Measurements from ENCODE around the gene ATP8B2.

ATP8B2 gene

DNA sequence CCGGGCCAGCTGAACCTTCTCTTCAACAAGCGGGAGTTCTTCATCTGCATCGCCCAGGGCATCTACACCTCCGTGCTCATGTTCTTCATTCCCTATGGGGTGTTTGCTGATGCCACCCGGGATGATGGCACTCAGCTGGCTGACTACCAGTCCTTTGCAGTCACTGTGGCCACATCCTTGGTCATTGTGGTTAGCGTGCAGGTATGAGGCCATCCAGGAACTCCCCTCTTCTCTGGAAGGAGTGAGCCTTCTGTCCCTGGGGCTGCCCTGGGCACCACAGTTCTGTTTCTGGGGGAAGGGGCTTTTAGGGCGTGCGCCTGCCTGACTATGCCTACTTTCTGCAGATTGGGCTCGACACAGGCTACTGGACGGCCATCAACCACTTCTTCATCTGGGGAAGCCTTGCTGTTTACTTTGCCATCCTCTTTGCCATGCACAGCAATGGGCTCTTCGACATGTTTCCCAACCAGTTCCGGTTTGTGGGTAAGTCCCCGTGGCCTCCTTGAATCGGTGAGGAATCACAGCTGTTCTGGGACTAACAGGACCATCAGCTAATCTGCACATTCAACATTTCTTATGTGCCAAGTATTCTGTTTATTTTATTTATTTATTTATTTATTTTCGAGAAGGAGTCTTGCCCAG is 21.1 kb downstream of the ATP8B2 start:
- ATAC-seq (ENCODE audit: low read depth), result no peak
- no peaks in the 10 kb centered on the region for H3K4me1 ChIP-seq (ENCODE audit: insufficient read depth, poor library complexity, severe bottlenecking)
- H3K27ac ChIP-seq (ENCODE audit: poor library complexity, severe bottlenecking), result no peak overlapping the region
- peaks cover 58% of the 10 kb centered on the region for H3K36me3 ChIP-seq (ENCODE audit: low read depth)
- no peaks in the 10 kb centered on the region for H3K27me3 ChIP-seq (ENCODE audit: insufficient read depth, poor library complexity, severe bottlenecking)
- no peaks in the 10 kb centered on the region for H3K9me3 ChIP-seq (ENCODE audit: severe bottlenecking)
- H3K4me3 ChIP-seq (ENCODE audit: severe bottlenecking), result no peak overlapping the region
- TF ChIP-seq, protein P1, sequence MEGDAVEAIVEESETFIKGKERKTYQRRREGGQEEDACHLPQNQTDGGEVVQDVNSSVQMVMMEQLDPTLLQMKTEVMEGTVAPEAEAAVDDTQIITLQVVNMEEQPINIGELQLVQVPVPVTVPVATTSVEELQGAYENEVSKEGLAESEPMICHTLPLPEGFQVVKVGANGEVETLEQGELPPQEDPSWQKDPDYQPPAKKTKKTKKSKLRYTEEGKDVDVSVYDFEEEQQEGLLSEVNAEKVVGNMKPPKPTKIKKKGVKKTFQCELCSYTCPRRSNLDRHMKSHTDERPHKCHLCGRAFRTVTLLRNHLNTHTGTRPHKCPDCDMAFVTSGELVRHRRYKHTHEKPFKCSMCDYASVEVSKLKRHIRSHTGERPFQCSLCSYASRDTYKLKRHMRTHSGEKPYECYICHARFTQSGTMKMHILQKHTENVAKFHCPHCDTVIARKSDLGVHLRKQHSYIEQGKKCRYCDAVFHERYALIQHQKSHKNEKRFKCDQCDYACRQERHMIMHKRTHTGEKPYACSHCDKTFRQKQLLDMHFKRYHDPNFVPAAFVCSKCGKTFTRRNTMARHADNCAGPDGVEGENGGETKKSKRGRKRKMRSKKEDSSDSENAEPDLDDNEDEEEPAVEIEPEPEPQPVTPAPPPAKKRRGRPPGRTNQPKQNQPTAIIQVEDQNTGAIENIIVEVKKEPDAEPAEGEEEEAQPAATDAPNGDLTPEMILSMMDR (IDR thresholded peaks at IDR 0.05; ENCODE audit: poor library complexity, severe bottlenecking), result no peak
- DNase-seq (ENCODE audit: low spot score), result no peak

DNA sequence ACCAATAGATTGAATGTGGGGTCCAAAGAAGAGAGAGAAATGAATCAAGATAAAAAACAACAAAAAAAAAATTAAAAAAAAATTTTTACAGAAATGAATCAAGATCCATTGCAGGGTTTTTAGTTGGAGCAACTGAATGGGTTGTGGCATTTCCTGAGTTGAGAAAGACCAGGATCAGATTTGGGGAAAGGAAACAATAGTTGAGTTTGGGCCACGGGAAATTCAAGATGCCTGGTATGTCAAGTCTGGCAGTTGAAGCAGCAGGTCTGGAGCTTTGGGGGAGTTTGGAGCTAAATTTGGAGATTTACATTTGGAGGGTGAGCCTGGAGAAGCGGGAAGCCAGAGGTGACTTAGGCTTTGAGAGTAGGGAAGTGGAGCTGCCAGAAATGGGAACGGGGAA is 22.6 kb downstream of the ATP8B2 start:
- ATAC-seq (ENCODE audit: low read depth) (no peak), DNase-seq (ENCODE audit: low spot score) (no peak)
- Histone ChIP-seq H3K9me3 (ENCODE audit: severe bottlenecking) (no peaks in the 10 kb centered on the region), H3K4me1 (ENCODE audit: insufficient read depth, poor library complexity, severe bottlenecking) (no peaks in the 10 kb centered on the region), H3K4me3 (ENCODE audit: severe bottlenecking) (no peak overlapping the region), H3K27me3 (ENCODE audit: insufficient read depth, poor library complexity, severe bottlenecking) (no peaks in the 10 kb centered on the region), H3K36me3 (ENCODE audit: low read depth) (peaks cover 48% of the 10 kb centered on the region), H3K27ac (ENCODE audit: poor library complexity, severe bottlenecking) (no peak overlapping the region)
- TF ChIP-seq, protein P1 (IDR thresholded peaks at IDR 0.05; ENCODE audit: poor library complexity, severe bottlenecking), result no peak

DNA sequence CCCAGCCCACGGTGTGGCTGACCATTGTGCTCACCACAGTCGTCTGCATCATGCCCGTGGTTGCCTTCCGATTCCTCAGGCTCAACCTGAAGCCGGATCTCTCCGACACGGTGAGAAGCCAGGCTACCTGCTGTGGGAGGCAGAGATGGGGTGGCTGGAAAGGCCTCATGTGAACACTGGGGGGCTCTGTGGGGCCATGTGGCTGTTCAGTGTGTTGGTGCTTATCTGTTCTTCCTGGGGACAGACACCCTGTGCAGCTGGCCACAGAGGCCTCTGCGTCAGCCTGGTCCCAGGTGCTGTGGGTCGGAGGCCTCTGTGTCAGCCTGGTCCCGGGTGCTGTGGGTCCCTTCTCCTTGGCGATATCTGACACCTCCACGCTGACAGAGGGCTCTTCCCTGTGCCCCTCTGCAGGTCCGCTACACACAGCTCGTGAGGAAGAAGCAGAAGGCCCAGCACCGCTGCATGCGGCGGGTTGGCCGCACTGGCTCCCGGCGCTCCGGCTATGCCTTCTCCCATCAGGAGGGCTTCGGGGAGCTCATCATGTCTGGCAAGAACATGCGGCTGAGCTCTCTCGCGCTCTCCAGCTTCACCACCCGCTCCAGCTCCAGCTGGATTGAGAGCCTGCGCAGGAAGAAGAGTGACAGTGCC is 23.2 kb downstream of the ATP8B2 start:
- peak; percentile 7; the same call in 1 of the 3 replicates for ATAC-seq (ENCODE audit: low read depth)
- H3K4me1 ChIP-seq (ENCODE audit: insufficient read depth, poor library complexity, severe bottlenecking), result no peaks in the 10 kb centered on the region
- no peaks in the 10 kb centered on the region for H3K27me3 ChIP-seq (ENCODE audit: insufficient read depth, poor library complexity, severe bottlenecking)
- no peak overlapping the region for H3K4me3 ChIP-seq (ENCODE audit: severe bottlenecking)
- H3K9me3 ChIP-seq (ENCODE audit: severe bottlenecking), result no peaks in the 10 kb centered on the region
- DNase-seq (ENCODE audit: low spot score), result no peak
- H3K36me3 ChIP-seq (ENCODE audit: low read depth), result peaks cover 43% of the 10 kb centered on the region
- H3K27ac ChIP-seq (ENCODE audit: poor library complexity, severe bottlenecking), result no peak overlapping the region
- TF ChIP-seq, protein P1 (IDR thresholded peaks at IDR 0.05; ENCODE audit: poor library complexity, severe bottlenecking), result no peak

DNA sequence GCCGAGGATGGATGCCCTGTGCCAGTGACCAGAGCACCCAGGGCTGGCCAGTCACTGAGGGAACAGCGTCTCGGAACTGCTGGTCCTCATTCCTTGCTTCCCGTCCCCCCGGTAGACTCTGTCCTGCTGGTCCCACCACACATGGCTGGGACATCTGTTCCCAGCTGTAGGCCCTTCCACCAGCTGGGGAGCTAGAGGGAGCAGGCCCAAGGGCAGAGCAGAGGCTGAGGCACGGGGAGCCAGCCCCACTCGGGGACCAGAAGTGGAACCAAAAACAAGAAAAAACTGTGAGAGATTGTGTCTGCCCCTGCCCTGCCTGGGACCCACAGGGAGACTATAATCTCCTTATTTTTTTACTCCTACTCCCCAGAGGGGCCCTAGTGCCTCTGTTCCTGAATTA is 23.8 kb downstream of the ATP8B2 start:
- DNase-seq (ENCODE audit: low spot score) (no peak), ATAC-seq (ENCODE audit: low read depth) (no peak)
- no peaks in the 10 kb centered on the region for H3K9me3 ChIP-seq (ENCODE audit: severe bottlenecking)
- H3K27ac ChIP-seq (ENCODE audit: poor library complexity, severe bottlenecking), result no peak overlapping the region
- H3K4me1 ChIP-seq (ENCODE audit: insufficient read depth, poor library complexity, severe bottlenecking), result no peaks in the 10 kb centered on the region
- TF ChIP-seq, protein P1 (IDR thresholded peaks at IDR 0.05; ENCODE audit: poor library complexity, severe bottlenecking), result no peak
- peaks cover 37% of the 10 kb centered on the region for H3K36me3 ChIP-seq (ENCODE audit: low read depth)
- H3K27me3 ChIP-seq (ENCODE audit: insufficient read depth, poor library complexity, severe bottlenecking), result no peaks in the 10 kb centered on the region
- no peak overlapping the region for H3K4me3 ChIP-seq (ENCODE audit: severe bottlenecking)

DNA sequence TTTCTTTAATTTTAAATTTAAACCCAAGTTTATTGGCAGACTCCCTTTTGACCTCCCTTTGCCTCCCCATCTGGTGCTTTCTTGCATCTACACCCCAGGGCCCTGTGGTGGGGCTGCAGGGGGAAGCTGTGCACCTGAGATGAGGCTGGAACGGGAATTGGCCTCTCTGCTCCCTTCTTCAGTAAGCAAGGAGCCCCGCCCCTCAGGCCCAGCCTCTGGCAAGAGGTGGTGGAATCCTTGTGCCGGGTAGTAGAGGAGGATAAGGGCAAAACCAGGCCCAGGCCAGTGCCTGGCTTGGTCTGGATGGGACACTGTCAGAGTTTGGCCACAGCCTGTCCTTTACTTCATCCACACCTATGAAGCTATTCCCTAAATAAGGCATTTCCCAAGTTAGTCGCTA is 25.1 kb downstream of the ATP8B2 start:
- ATAC-seq (ENCODE audit: low read depth), result no peak
- Histone ChIP-seq H3K9me3 (ENCODE audit: severe bottlenecking) (no peaks in the 10 kb centered on the region), H3K4me3 (ENCODE audit: severe bottlenecking) (no peak overlapping the region), H3K27ac (ENCODE audit: poor library complexity, severe bottlenecking) (no peak overlapping the region), H3K4me1 (ENCODE audit: insufficient read depth, poor library complexity, severe bottlenecking) (no peaks in the 10 kb centered on the region), H3K27me3 (ENCODE audit: insufficient read depth, poor library complexity, severe bottlenecking) (no peaks in the 10 kb centered on the region), H3K36me3 (ENCODE audit: low read depth) (peaks cover 26% of the 10 kb centered on the region)
- TF ChIP-seq, protein P1 (IDR thresholded peaks at IDR 0.05; ENCODE audit: poor library complexity, severe bottlenecking), result no peak
- DNase-seq (ENCODE audit: low spot score), result no peak
